Activated CD4-positive, alpha-beta T cell treated with anti-CD3 and anti-CD28 coated beads, Interleukin-2, amount 50 U/mL, for 16 hours (primary cell): ENCODE measurements around the gene NCOA7.
"Not testable (repeated sequence)": the region's sequence is repeated elsewhere in the genome, so short reads cannot be mapped to it uniquely, and the experiment has no call there.

Source experiments
- DNase-seq: peaks from one replicate; pipeline ENCODE4 v3.0.0-alpha.2; 2020

NCOA7 gene

GRCh38 chr6:125753937-125754259 is 36.9 kb upstream of the NCOA7 start:
- no peak for DNase-seq

- no peak for DNase-seq
Measured at GRCh38 chr6:125754566-125754965, 36.2 kb upstream of the NCOA7 start.

- DNase-seq, result no peak
Measured at GRCh38 chr6:125759184-125759902, 31.4 kb upstream of the NCOA7 start.

- no peak for DNase-seq
Measured at GRCh38 chr6:125759959-125760457, 30.8 kb upstream of the NCOA7 start.

GRCh38 chr6:125764121-125764671 is 26.6 kb upstream of the NCOA7 start:
- DNase-seq, result no peak

- DNase-seq, result no peak
Measured at GRCh38 chr6:125765944-125766343, 24.8 kb upstream of the NCOA7 start.

GRCh38 chr6:125766641-125767040 is 24.1 kb upstream of the NCOA7 start:
- no peak for DNase-seq

- no peak for DNase-seq
Measured at GRCh38 chr6:125769147-125769783, 21.5 kb upstream of the NCOA7 start.

GRCh38 chr6:125773387-125774341 is 17.1 kb upstream of the NCOA7 start:
- DNase-seq, result no peak

GRCh38 chr6:125776107-125776826 is 14.5 kb upstream of the NCOA7 start:
- DNase-seq, result not testable (repeated sequence)

GRCh38 chr6:125779924-125780539 is 10.7 kb upstream of the NCOA7 start:
- DNase-seq, result peak; percentile 94

GRCh38 chr6:125780540-125781313 is 10.0 kb upstream of the NCOA7 start:
- peak; percentile 82 for DNase-seq

GRCh38 chr6:125781314-125781868 is 9.4 kb upstream of the NCOA7 start:
- no peak for DNase-seq

GRCh38 chr6:125784365-125784764 is 6.4 kb upstream of the NCOA7 start:
- DNase-seq, result no peak

GRCh38 chr6:125787791-125788190 is 3.0 kb upstream of the NCOA7 start:
- DNase-seq, result no peak

GRCh38 chr6:125789167-125789566 is 1.6 kb upstream of the NCOA7 start:
- no peak for DNase-seq

GRCh38 chr6:125789576-125790357 is 993 bp upstream of the NCOA7 start:
- DNase-seq, result peak; percentile 49

- DNase-seq, result peak; percentile 66
Measured at GRCh38 chr6:125791151-125791819, 525 bp downstream of the NCOA7 start.

- no peak for DNase-seq
Measured at GRCh38 chr6:125791820-125792165, 1.0 kb downstream of the NCOA7 start.
